Esophagus muscularis mucosa (tissue), 4 donors: Measurements from ENCODE around the gene USP12. TPM values are rescaled to one million over a fixed set of nuclear protein-coding genes. Genes with fewer than 3 reads are reported as not detected.

ENCODE experiments used
- DNase-seq: peaks from one replicate; pipeline ENCODE4 v3.0.0-alpha.2; 2017; ENCODE audit errors: extremely low spot score
- H3K27ac ChIP-seq, 4 donors: fragments of 200-600 bp; sonication (generic); replicated peaks in 1 of 4; 1 replicate in 3 of 4; 2 replicates in 1 of 4; pipeline ENCODE4 v1.5.1; 2016 to 2019; ENCODE audit warnings: mild to moderate bottlenecking in 1 of 4
- H3K27me3 ChIP-seq, 4 donors: fragments of 200-600 bp; sonication (generic); one replicate each; pipeline versions ENCODE4 v1.5.1 to v1.6.0; 2016 to 2019
- H3K36me3 ChIP-seq, 4 donors: fragments of 200-600 bp; sonication (generic); one replicate each; pipeline ENCODE4 v1.5.1; 2016 to 2019
- H3K4me1 ChIP-seq, 4 donors: fragments of 200-600 bp; sonication (generic); one replicate each; pipeline ENCODE4 v1.5.1; 2016 to 2019
- H3K4me3 ChIP-seq, 4 donors: fragments of 200-600 bp; sonication (generic); 1 replicate in 2 of 4; 2 replicates in 2 of 4; pipeline ENCODE4 v1.5.1; 2016 to 2019; ENCODE audit warnings: mild to moderate bottlenecking in 4 of 4, moderate library complexity in 1 of 4
- H3K9me3 ChIP-seq, 4 donors: fragments of 200-600 bp; sonication (generic); 1 replicate in 3 of 4; 2 replicates in 1 of 4; pipeline ENCODE4 v1.5.1; 2016 to 2019
- EP300 ChIP-seq: sonication (generic); formaldehyde crosslinking; IDR thresholded peaks from one replicate; pipeline ENCODE4 v1.6.1; 2017; ENCODE audit warnings: antibody characterized with exemption
- POLR2A ChIP-seq: fragments of 450-650 bp; IDR thresholded peaks from one replicate; pipeline ENCODE4 v1.6.1; 2017; ENCODE audit warnings: antibody characterized with exemption, moderate library complexity, mild to moderate bottlenecking, low read depth
- POLR2AphosphoS5 ChIP-seq, 2 donors: sonication (generic); formaldehyde crosslinking; IDR thresholded peaks; one replicate each; pipeline ENCODE4 v1.6.1; 2017; ENCODE audit warnings: antibody characterized with exemption in 2 of 2
- WGBS: methylation state at CpG from one replicate; pipeline ENCODE4 v1.1.5; 2018; 5-methylcytosine and 5-hydroxymethylcytosine counted together
- intact Hi-C: fragments of 100-400 bp; cut with DNase I; formaldehyde crosslinking; loops from one replicate; pipeline ENCODE4 v1.15.1; 2023
- total RNA-seq, 4 donors: library from RNA; depleted of rRNA; stranded (reverse); fragments of >200 nt; gene quantifications; one replicate each; pipeline versions ENCODE4 v1.1.0 to v1.2.1, GENCODE V29; 2016
- TF ChIP-seq, protein P1 (sequence below), 3 experiments: fragments of 200-600 bp in 2 of 3; fragments of 450-650 bp in 1 of 3; sonication (generic) in 2 of 3; IDR thresholded peaks; one replicate each; pipeline ENCODE4 v1.5.1; 2017 to 2019; ENCODE audit warnings: antibody characterized with exemption in 3 of 3, mild to moderate bottlenecking in 2 of 3, moderate library complexity in 1 of 3

Gene USP12
- total RNA-seq, 4 donors from 2014 or later: 55.6 to 107 (median 87.3) TPM

DNA sequence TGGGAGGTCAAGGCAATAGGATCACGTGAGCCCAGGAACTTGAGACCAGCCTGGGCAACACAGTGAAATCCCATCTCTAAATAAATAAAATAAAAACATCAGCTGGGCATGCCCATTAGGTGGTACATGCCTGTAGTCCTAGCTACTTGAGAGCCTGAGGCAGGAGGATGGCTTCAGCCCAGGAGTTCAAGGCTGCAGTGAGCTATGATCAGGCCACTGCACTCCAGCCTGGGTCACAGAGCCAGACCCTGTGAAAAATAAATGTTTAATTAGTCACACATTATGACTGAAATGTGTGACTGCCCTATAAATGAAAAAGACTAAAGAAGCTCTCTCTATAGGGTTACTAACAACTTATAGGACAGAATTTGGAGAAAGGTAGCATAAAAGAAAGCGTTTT is 37.7 kb downstream of the USP12 start:
- no peak for TF ChIP-seq POLR2AphosphoS5 (IDR thresholded peaks at IDR 0.05)
- TF ChIP-seq POLR2A: no peak
- no peak for TF ChIP-seq EP300
- TF ChIP-seq, protein P1, sequence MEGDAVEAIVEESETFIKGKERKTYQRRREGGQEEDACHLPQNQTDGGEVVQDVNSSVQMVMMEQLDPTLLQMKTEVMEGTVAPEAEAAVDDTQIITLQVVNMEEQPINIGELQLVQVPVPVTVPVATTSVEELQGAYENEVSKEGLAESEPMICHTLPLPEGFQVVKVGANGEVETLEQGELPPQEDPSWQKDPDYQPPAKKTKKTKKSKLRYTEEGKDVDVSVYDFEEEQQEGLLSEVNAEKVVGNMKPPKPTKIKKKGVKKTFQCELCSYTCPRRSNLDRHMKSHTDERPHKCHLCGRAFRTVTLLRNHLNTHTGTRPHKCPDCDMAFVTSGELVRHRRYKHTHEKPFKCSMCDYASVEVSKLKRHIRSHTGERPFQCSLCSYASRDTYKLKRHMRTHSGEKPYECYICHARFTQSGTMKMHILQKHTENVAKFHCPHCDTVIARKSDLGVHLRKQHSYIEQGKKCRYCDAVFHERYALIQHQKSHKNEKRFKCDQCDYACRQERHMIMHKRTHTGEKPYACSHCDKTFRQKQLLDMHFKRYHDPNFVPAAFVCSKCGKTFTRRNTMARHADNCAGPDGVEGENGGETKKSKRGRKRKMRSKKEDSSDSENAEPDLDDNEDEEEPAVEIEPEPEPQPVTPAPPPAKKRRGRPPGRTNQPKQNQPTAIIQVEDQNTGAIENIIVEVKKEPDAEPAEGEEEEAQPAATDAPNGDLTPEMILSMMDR (IDR thresholded peaks at IDR 0.05): no peak
- Histone ChIP-seq H3K9me3 (peaks cover 0 to 4% (median 0%) of the 10 kb centered on the region in 4 donors), H3K36me3 (no peaks in the 10 kb centered on the region), H3K27ac (no peak overlapping the region), H3K27me3 (no peaks in the 10 kb centered on the region), H3K4me3 (no peak overlapping the region), H3K4me1 (peaks cover 32 to 100% (median 94%) of the 10 kb centered on the region in 4 donors)
- 92% methylated on average over 2 of the region's 2 CpGs for WGBS
- DNase-seq: no peak
- intact Hi-C loops: no loop called here

DNA sequence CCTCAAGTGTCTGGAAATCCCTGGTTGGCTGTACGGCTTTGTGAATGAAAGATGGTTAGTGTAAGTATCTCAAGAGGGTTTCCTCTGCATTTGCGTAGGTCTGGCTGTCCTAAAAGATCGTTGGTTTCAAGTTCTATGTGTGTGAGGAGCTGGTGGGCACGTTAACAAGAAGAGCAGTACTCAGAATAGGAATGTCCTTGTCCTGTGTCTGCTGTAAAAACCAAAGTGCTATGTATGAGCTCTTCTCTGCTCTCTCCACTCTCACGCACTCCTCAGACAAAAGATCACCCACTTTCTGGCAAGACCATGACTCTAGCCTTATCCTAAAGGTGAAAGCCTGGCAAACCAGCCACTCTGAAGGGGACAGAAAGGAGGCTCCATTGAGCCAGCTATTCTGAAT is 39.1 kb downstream of the USP12 start:
- no peak overlapping the region for H3K4me3 ChIP-seq
- H3K9me3 ChIP-seq: peaks cover 0 to 4% (median 0%) of the 10 kb centered on the region in 4 donors
- intact Hi-C loops: no loop called here
- no peaks in the 10 kb centered on the region for H3K27me3 ChIP-seq
- no peaks in the 10 kb centered on the region for H3K36me3 ChIP-seq
- 94% methylated on average over 5 of the region's 5 CpGs for WGBS
- TF ChIP-seq EP300: no peak
- no peak for TF ChIP-seq POLR2A
- TF ChIP-seq, protein P1 (IDR thresholded peaks at IDR 0.05): no peak
- no peak for TF ChIP-seq POLR2AphosphoS5 (IDR thresholded peaks at IDR 0.05)
- H3K27ac ChIP-seq: no peak overlapping the region
- H3K4me1 ChIP-seq: peaks cover 25 to 100% (median 95%) of the 10 kb centered on the region in 4 donors
- no peak for DNase-seq

DNA sequence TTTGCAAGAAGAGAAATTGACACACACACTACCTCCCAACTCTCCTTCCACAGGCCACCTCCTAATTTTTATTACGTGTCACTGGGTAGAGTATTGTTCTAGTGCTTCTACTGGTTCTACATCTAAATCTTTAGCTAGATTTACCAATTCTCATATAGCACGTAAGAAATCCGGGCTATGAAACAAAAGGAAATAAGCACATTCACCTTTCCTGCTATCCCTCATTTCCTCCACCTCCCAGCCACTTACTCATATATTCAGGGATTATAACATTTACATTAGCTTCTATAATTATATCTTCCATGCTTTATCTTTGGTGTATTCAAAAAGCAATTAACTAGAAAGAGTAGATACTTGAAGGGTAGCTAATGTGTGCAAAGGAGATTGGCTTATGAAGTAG is 39.7 kb downstream of the USP12 start:
- TF ChIP-seq, protein P1 (IDR thresholded peaks at IDR 0.05): no peak
- H3K27me3 ChIP-seq: no peaks in the 10 kb centered on the region
- H3K36me3 ChIP-seq: no peaks in the 10 kb centered on the region
- peaks cover 0 to 4% (median 0%) of the 10 kb centered on the region in 4 donors for H3K9me3 ChIP-seq
- WGBS: 84% methylated on average over 3 of the region's 3 CpGs
- H3K4me3 ChIP-seq: no peak overlapping the region
- peaks cover 31 to 100% (median 96%) of the 10 kb centered on the region in 4 donors for H3K4me1 ChIP-seq
- H3K27ac ChIP-seq: no peak overlapping the region
- no peak for DNase-seq
- intact Hi-C loops: no loop called here

DNA sequence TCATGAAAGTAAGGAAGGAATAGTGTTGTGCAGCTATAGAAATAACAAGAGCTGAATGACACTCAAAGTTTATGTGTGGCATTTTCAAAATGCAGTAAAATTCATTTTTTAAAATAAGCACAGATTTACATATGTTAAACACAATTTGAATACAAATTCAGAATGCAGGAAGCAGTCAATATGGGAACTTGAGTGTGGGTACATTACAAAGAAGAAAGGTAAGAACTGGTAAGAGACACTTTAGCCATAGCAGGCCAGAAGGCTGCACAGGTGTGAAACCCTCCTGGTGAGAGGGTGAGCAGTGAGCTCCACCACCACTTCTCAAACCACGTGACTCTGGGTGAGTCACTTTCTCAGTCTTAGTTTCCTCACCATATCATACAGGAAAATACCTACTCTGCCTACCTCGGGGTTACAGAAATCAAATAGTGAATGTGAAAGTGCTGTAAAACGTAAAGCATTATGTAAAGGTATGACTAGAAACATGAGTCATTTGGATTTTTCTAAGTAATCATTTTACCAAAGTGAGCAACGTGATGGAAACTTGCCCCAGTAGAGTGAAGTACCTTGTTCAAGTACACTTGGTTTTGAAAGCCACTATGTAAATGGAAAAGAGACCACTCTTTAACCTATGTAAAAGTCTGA is 40.5 kb downstream of the USP12 start:
- Histone ChIP-seq H3K27ac (peak overlapping the region in 3 of 4 donors; percentile 48 to 65 (median 59)), H3K9me3 (peaks cover 0 to 4% (median 0%) of the 10 kb centered on the region in 4 donors), H3K4me1 (peaks cover 39 to 100% (median 96%) of the 10 kb centered on the region in 4 donors), H3K4me3 (no peak overlapping the region), H3K36me3 (no peaks in the 10 kb centered on the region), H3K27me3 (no peaks in the 10 kb centered on the region)
- DNase-seq: no peak
- 78% methylated on average over 4 of the region's 4 CpGs for WGBS
- TF ChIP-seq EP300 (no peak), POLR2AphosphoS5 (IDR thresholded peaks at IDR 0.05) (no peak), POLR2A (no peak)
- TF ChIP-seq, protein P1 (IDR thresholded peaks at IDR 0.05): no peak
- intact Hi-C loops: no loop called here
